ENCODE results near the gene C1QBP. TPM values are rescaled to one million over a fixed set of nuclear protein-coding genes. Genes with fewer than 3 reads are reported as not detected.

C1QBP gene
- polyA plus RNA-seq, 1 donor from 2014 or later, result 247 TPM

GRCh38 chr17:5481451-5481850 lies 42.5 kb upstream of the C1QBP start:
- Histone ChIP-seq H3K79me2 (replicated peaks; ENCODE audit: insufficient read depth, low read length) (peaks cover 28% of the 10 kb centered on the region), H3F3A (ENCODE audit: insufficient read depth, low read length, poor library complexity, severe bottlenecking) (no peaks in the 10 kb centered on the region), H3K27me3 (ENCODE audit: insufficient read depth, low read depth, low read length) (no peaks in the 10 kb centered on the region), H4K20me1 (ENCODE audit: insufficient read depth) (no peaks in the 10 kb centered on the region), H2AFZ (ENCODE audit: low read depth, low read length) (no peak overlapping the region), H3K9me2 (ENCODE audit: insufficient read depth, low read length) (no peaks in the 10 kb centered on the region), H3K4me3 (ENCODE audit: low read length) (no peak overlapping the region), H3K9me3 (ENCODE audit: low read length) (no peaks in the 10 kb centered on the region), H3K9ac (ENCODE audit: low read length) (no peak overlapping the region), H3K36me3 (ENCODE audit: insufficient read depth, low read length) (peaks cover 19% of the 10 kb centered on the region), H3K27ac (ENCODE audit: low read length) (no peak overlapping the region), H3K4me2 (ENCODE audit: low read length) (no peak overlapping the region)
- TF ChIP-seq EZH2 (IDR thresholded peaks at IDR 0.05; ENCODE audit: borderline replicate concordance, insufficient read depth, low read length, poor library complexity, severe bottlenecking), result no peak
- no peak for TF ChIP-seq RAD21 (conservative IDR thresholded peaks at IDR 0.05)
- TF ChIP-seq POLR2AphosphoS5 (IDR thresholded peaks at IDR 0.05), result no peak
- no peak for TF ChIP-seq SMC3 (conservative IDR thresholded peaks at IDR 0.05; ENCODE audit: poor library complexity)
- TF ChIP-seq, protein P1, sequence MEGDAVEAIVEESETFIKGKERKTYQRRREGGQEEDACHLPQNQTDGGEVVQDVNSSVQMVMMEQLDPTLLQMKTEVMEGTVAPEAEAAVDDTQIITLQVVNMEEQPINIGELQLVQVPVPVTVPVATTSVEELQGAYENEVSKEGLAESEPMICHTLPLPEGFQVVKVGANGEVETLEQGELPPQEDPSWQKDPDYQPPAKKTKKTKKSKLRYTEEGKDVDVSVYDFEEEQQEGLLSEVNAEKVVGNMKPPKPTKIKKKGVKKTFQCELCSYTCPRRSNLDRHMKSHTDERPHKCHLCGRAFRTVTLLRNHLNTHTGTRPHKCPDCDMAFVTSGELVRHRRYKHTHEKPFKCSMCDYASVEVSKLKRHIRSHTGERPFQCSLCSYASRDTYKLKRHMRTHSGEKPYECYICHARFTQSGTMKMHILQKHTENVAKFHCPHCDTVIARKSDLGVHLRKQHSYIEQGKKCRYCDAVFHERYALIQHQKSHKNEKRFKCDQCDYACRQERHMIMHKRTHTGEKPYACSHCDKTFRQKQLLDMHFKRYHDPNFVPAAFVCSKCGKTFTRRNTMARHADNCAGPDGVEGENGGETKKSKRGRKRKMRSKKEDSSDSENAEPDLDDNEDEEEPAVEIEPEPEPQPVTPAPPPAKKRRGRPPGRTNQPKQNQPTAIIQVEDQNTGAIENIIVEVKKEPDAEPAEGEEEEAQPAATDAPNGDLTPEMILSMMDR (IDR thresholded peaks at IDR 0.05; ENCODE audit: poor library complexity, severe bottlenecking), result no peak
- TF ChIP-seq EP300 (conservative IDR thresholded peaks at IDR 0.05; ENCODE audit: poor library complexity, severe bottlenecking), result no peak
- TF ChIP-seq, protein P2, sequence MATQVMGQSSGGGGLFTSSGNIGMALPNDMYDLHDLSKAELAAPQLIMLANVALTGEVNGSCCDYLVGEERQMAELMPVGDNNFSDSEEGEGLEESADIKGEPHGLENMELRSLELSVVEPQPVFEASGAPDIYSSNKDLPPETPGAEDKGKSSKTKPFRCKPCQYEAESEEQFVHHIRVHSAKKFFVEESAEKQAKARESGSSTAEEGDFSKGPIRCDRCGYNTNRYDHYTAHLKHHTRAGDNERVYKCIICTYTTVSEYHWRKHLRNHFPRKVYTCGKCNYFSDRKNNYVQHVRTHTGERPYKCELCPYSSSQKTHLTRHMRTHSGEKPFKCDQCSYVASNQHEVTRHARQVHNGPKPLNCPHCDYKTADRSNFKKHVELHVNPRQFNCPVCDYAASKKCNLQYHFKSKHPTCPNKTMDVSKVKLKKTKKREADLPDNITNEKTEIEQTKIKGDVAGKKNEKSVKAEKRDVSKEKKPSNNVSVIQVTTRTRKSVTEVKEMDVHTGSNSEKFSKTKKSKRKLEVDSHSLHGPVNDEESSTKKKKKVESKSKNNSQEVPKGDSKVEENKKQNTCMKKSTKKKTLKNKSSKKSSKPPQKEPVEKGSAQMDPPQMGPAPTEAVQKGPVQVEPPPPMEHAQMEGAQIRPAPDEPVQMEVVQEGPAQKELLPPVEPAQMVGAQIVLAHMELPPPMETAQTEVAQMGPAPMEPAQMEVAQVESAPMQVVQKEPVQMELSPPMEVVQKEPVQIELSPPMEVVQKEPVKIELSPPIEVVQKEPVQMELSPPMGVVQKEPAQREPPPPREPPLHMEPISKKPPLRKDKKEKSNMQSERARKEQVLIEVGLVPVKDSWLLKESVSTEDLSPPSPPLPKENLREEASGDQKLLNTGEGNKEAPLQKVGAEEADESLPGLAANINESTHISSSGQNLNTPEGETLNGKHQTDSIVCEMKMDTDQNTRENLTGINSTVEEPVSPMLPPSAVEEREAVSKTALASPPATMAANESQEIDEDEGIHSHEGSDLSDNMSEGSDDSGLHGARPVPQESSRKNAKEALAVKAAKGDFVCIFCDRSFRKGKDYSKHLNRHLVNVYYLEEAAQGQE (IDR thresholded peaks at IDR 0.05; ENCODE audit: borderline replicate concordance), result no peak
- TF ChIP-seq TAF1 (IDR thresholded peaks at IDR 0.05; ENCODE audit: low read depth), result no peak
- TF ChIP-seq MXI1 (conservative IDR thresholded peaks at IDR 0.05; ENCODE audit: poor library complexity, severe bottlenecking), result no peak

DNA sequence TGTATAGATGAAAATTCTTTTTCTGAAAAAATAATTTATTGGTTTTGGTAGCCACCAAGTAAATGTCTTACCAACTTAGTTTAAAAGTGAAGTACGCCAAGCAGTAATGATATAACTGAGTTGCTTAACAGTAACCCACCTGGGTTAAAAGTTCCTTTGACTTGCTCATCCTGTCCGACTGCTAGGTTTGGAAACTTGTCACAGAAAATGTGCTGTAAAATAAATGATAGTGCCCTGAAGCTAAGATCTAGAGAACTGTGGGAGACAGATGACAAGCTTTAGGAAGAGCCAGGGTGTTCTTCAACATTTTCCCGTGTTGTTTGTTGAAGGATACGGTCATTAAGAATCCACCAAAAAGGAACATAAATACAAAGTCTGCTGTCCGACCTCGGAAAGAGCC lies 42.0 kb upstream of the C1QBP start:
- no peak overlapping the region for H3K4me2 ChIP-seq (ENCODE audit: low read length)
- H4K20me1 ChIP-seq (ENCODE audit: insufficient read depth), result no peaks in the 10 kb centered on the region
- H3K9ac ChIP-seq (ENCODE audit: low read length), result no peak overlapping the region
- H3K4me3 ChIP-seq (ENCODE audit: low read length), result no peak overlapping the region
- H3K9me3 ChIP-seq (ENCODE audit: low read length), result no peaks in the 10 kb centered on the region
- H3K27me3 ChIP-seq (ENCODE audit: insufficient read depth, low read depth, low read length), result no peaks in the 10 kb centered on the region
- peaks cover 19% of the 10 kb centered on the region for H3K36me3 ChIP-seq (ENCODE audit: insufficient read depth, low read length)
- TF ChIP-seq TAF1 (IDR thresholded peaks at IDR 0.05; ENCODE audit: low read depth), result no peak
- TF ChIP-seq MXI1 (conservative IDR thresholded peaks at IDR 0.05; ENCODE audit: poor library complexity, severe bottlenecking), result no peak
- TF ChIP-seq, protein P2 (IDR thresholded peaks at IDR 0.05; ENCODE audit: borderline replicate concordance), result no peak
- no peak for TF ChIP-seq POLR2AphosphoS5 (IDR thresholded peaks at IDR 0.05)
- no peak for TF ChIP-seq EZH2 (IDR thresholded peaks at IDR 0.05; ENCODE audit: borderline replicate concordance, insufficient read depth, low read length, poor library complexity, severe bottlenecking)
- no peak for TF ChIP-seq RAD21 (conservative IDR thresholded peaks at IDR 0.05)
- TF ChIP-seq EP300 (conservative IDR thresholded peaks at IDR 0.05; ENCODE audit: poor library complexity, severe bottlenecking), result no peak
- TF ChIP-seq, protein P1 (IDR thresholded peaks at IDR 0.05; ENCODE audit: poor library complexity, severe bottlenecking), result no peak
- TF ChIP-seq SMC3 (conservative IDR thresholded peaks at IDR 0.05; ENCODE audit: poor library complexity), result no peak
- H3K27ac ChIP-seq (ENCODE audit: low read length), result no peak overlapping the region
- peaks cover 28% of the 10 kb centered on the region for H3K79me2 ChIP-seq (replicated peaks; ENCODE audit: insufficient read depth, low read length)
- no peak overlapping the region for H2AFZ ChIP-seq (ENCODE audit: low read depth, low read length)
- H3F3A ChIP-seq (ENCODE audit: insufficient read depth, low read length, poor library complexity, severe bottlenecking), result no peaks in the 10 kb centered on the region
- no peaks in the 10 kb centered on the region for H3K9me2 ChIP-seq (ENCODE audit: insufficient read depth, low read length)

All from neural cell (in vitro differentiated cells).